Activated naive CD8-positive, alpha-beta T cell treated with anti-CD3 and anti-CD28 coated beads for 36 hours (primary cell): Measurements from ENCODE around the gene NCEH1. TPM values are rescaled to one million over a fixed set of nuclear protein-coding genes. Genes with fewer than 3 reads are reported as not detected.

Experiments used
- DNase-seq: peaks from one replicate; pipeline ENCODE4 v3.0.0; 2021
- H3K27ac Mint-ChIP-seq: one replicate; pipeline ENCODE4 v1.8.0; 2022; ENCODE audit warnings: mild to moderate bottlenecking, moderate library complexity, mixed read lengths
- H3K27me3 Mint-ChIP-seq: one replicate; pipeline ENCODE4 v1.8.0; 2022; ENCODE audit warnings: mild to moderate bottlenecking, mixed read lengths
- H3K36me3 Mint-ChIP-seq: one replicate; pipeline ENCODE4 v1.8.0; 2021; ENCODE audit warnings: mild to moderate bottlenecking, mixed read lengths
- H3K4me1 Mint-ChIP-seq: one replicate; pipeline ENCODE4 v1.8.0; 2021; ENCODE audit warnings: mixed read lengths
- H3K4me3 Mint-ChIP-seq: one replicate; pipeline ENCODE4 v1.8.0; 2022; ENCODE audit warnings: mild to moderate bottlenecking, moderate library complexity, mixed read lengths
- H3K9me3 Mint-ChIP-seq: one replicate; pipeline ENCODE4 v1.8.0; 2022; ENCODE audit warnings: mixed read lengths
- total RNA-seq, 2 experiments: library from RNA; stranded (reverse); gene quantifications; one replicate each; pipeline ENCODE4 v1.2.3, GENCODE V29; 2021

NCEH1 gene
- total RNA-seq, 2 experiments from 2014 or later: 6.4 to 6.7 TPM

DNA sequence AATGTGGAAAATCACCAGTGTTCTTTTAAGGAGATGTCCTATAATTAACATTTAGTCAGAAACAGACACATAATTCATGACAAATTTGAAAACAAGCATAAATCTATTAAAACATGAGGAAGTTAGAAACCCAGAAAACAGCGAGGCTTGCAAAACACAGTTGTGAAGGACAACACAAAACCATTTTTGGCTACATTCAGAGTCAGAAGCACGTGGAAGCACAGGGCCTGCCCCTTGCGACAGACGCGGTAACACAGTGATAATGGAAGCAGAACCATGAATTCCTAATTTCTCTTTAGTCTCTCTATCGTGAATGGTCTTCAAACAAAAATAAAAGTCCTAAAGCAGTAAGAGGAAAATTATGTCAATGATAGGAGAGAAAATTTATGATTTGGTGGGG, 12.2 kb downstream of the NCEH1 start:
- H3K4me3 Mint-ChIP-seq: no peak overlapping the region
- H3K27me3 Mint-ChIP-seq: no peaks in the 10 kb centered on the region
- H3K9me3 Mint-ChIP-seq: no peaks in the 10 kb centered on the region
- DNase-seq: no peak
- peaks cover 6% of the 10 kb centered on the region for H3K4me1 Mint-ChIP-seq
- H3K27ac Mint-ChIP-seq: no peak overlapping the region
- H3K36me3 Mint-ChIP-seq: peaks cover 2% of the 10 kb centered on the region

DNA sequence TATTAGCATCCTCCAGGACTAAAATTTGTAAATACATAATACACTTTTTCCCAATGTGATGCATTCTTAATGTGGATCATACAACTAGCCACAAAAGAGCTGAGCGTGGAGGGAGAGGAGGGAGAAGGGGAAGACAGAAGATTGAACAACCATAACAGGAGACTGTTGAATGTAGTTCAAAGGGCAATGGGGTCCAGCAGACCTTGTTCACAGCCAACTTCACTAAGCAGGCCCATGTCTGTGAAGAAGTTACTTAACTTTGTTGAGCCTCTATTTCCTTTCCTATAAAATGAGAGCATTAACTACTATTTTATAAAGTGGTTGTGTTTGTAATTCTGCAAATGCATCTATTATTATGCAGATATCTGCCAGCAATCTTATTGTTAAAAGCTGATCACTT, 13.3 kb downstream of the NCEH1 start:
- no peaks in the 10 kb centered on the region for H3K27me3 Mint-ChIP-seq
- DNase-seq: no peak
- peaks cover 2% of the 10 kb centered on the region for H3K36me3 Mint-ChIP-seq
- H3K27ac Mint-ChIP-seq: no peak overlapping the region
- H3K4me3 Mint-ChIP-seq: no peak overlapping the region
- peaks cover 11% of the 10 kb centered on the region for H3K4me1 Mint-ChIP-seq
- no peaks in the 10 kb centered on the region for H3K9me3 Mint-ChIP-seq

DNA sequence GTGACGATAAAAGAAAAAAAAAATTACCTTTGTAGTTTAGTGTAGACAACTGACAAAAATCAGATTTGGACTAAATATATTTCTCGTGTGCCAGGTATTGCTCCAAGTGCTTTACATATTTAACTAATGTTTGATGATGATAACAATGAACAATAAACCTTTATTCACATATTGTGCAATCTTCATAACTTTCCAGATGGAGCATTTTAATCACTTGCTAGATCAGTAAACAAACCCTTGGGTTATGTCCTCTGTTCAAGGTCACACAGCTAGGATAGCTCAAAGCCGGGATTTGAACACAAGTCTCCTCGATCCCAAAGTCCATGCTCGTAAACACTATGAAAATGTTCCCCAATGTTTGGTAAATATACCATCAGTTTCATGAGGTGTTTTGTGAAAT, 14.5 kb downstream of the NCEH1 start:
- no peaks in the 10 kb centered on the region for H3K27me3 Mint-ChIP-seq
- no peak overlapping the region for H3K4me3 Mint-ChIP-seq
- no peak for DNase-seq
- no peaks in the 10 kb centered on the region for H3K9me3 Mint-ChIP-seq
- H3K4me1 Mint-ChIP-seq: peaks cover 10% of the 10 kb centered on the region
- H3K36me3 Mint-ChIP-seq: no peaks in the 10 kb centered on the region
- H3K27ac Mint-ChIP-seq: no peak overlapping the region

DNA sequence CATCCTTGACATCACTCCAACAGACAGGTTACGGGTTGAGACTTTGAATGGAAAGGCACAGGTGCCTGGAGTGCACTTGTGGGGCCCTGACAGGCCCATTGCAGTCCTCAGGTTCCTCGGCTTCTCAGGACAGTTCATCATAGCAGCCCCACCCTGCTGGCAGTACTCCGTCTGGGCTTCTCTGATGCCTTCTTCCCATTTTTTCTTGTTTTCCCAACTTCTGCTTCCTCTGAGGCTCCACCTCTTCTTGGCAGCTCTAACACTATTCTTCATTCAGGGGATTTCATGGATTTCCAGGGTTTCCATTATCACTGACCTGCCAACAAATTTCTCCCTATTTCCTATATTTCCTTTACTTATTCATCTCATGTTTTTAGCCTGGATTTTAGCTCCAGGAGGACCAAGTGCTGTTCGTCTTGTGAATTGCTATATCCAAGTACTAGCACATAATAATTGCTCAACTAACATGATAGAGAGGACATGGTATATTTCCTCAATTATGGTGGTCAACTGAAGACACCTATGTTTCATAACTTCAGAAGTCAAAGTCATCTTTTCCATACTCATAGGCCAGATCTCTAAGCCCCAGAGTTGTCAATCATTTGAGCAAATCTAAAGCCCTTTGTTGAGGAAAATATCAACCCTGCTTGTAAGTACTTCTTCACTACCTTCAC, 16.2 kb downstream of the NCEH1 start:
- Mint-ChIP-seq H3K9me3 (no peaks in the 10 kb centered on the region), H3K27ac (no peak overlapping the region), H3K4me1 (peaks cover 10% of the 10 kb centered on the region), H3K27me3 (no peaks in the 10 kb centered on the region), H3K36me3 (no peaks in the 10 kb centered on the region), H3K4me3 (no peak overlapping the region)
- DNase-seq: no peak

DNA sequence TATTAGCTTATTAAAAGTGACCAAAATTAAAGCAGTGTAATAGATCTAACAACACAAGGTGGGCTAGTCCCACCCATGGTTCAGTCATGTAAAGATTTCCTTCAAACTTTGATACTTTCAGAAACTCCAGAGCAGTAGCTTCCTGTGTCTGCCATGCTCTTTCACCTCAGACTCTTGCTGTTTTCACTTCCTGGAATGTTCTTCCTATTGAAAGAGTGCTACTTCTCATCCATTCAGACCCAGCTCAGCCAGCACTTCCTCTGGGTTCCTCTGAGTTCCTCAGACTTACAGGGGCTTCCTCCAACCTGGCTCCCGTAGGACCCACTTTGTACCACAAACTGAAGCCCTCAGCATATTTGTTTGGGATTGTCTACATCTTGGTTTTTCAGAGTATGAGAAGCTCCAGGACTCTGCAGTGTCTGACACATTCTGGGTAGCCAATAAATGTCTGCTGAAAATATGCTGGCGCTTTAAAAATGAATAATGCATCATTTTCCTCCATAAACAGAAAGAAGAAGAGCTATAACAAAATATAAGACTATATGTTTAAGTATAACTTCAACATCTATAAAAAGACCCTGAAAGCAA, 18.0 kb downstream of the NCEH1 start:
- H3K27ac Mint-ChIP-seq: peak overlapping the region; percentile 79
- no peaks in the 10 kb centered on the region for H3K27me3 Mint-ChIP-seq
- no peak overlapping the region for H3K4me3 Mint-ChIP-seq
- DNase-seq: no peak
- H3K36me3 Mint-ChIP-seq: no peaks in the 10 kb centered on the region
- peaks cover 10% of the 10 kb centered on the region for H3K4me1 Mint-ChIP-seq
- H3K9me3 Mint-ChIP-seq: no peaks in the 10 kb centered on the region

DNA sequence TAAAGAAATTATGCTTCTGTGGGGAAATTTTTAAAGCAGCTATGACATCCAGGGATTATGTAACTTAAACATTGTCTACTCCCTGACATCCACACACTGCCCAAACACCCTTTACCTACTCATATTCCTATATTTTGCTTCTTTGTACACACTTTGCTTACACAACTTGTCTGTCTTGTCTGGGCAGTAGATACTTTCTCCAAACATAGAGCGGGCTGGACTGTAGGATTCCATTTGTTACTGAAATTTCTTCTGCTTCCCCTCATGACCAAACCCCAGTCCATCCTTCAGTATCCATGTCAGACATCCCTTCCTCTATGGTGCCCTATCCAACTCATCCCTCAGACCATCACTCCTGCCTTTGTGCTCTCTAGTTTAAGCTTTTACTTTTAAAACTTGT, 19.9 kb downstream of the NCEH1 start:
- Mint-ChIP-seq H3K4me1 (peaks cover 10% of the 10 kb centered on the region), H3K9me3 (no peaks in the 10 kb centered on the region), H3K36me3 (no peaks in the 10 kb centered on the region), H3K4me3 (no peak overlapping the region), H3K27ac (no peak overlapping the region), H3K27me3 (no peaks in the 10 kb centered on the region)
- no peak for DNase-seq

DNA sequence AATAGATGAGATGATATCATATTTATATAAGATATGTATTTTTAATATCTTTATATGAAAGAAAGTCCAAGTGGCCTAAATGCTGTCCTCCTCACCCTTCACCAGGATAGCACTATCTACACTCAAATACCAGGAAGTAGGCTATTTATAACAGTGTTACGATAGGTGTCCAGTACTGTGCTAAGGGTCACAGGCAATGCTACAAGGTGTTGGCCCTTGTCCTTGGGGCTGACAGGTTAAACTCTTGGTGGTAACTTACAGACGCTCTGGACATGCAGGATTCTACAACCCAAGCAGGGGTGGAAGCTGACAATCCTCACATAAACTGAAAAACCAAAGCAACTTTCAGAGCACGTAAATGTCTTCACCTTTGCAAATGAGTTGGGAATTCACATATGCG, 22.3 kb downstream of the NCEH1 start:
- Mint-ChIP-seq H3K27me3 (no peaks in the 10 kb centered on the region), H3K9me3 (no peaks in the 10 kb centered on the region), H3K36me3 (no peaks in the 10 kb centered on the region), H3K4me1 (peaks cover 10% of the 10 kb centered on the region), H3K4me3 (no peak overlapping the region), H3K27ac (no peak overlapping the region)
- no peak for DNase-seq

DNA sequence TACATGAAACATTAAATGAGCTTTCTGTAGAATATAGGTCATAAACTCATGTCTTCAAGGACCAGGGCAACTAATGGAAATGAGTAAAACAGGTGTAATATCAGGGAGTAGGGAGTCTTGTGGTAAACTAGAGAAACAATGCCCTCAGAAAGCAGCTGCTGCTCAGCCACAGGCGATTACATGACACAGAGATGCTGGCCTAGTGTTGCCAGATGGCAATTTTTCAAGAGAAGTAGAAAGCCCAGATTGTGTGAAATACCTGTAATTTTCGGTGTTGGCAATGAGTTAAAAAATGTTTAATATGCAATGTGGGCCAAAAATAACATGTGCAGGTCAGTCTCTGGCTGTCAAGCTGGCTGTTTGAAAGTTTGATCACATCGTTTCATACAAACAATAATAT, 23.4 kb downstream of the NCEH1 start:
- Mint-ChIP-seq H3K9me3 (no peaks in the 10 kb centered on the region), H3K4me1 (peaks cover 4% of the 10 kb centered on the region), H3K36me3 (no peaks in the 10 kb centered on the region), H3K27ac (no peak overlapping the region), H3K27me3 (no peaks in the 10 kb centered on the region), H3K4me3 (no peak overlapping the region)
- no peak for DNase-seq

DNA sequence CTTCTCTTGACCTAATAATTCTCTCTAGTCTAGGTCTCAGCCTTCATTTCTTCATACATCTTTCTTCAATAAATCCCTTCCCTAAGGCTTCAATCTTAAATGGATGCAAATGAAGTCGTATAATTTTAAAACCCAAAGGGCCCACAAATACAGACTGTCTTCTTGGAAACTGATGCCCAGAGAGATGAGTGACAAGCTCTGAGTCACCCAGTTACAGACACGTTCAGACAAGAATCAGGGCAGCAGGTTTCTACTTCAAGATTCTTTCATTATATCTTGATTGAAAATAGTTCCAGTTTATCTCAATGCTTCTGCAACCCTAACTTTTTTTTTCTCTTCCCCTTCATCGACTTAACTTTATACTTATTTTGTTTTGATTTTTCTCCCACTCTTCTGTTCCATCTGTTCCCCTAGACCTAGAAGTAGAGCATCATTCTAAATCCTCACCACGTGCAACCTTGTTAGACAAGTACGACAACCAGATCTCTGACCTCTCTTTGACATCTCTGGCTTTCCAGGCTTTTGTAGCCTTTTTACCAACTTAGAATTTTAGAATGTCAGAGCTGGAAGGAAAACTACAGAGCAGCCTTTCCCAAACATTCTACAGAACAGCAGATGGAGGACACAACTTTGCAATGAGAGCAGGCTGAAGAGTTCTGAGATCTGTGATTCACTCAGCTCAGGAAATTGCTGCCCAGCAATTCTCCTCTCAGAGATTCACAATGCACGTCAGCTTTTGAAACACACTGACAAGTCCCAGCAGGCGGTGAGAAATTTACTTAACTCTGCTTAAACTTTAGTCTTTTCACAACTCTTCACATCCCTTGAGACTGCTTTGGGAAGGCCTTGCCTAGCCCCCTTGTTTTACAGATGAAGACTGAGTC, 25.3 kb downstream of the NCEH1 start:
- Mint-ChIP-seq H3K9me3 (no peaks in the 10 kb centered on the region), H3K27ac (no peak overlapping the region), H3K4me1 (no peaks in the 10 kb centered on the region), H3K36me3 (no peaks in the 10 kb centered on the region), H3K4me3 (no peak overlapping the region), H3K27me3 (no peaks in the 10 kb centered on the region)
- DNase-seq: no peak

DNA sequence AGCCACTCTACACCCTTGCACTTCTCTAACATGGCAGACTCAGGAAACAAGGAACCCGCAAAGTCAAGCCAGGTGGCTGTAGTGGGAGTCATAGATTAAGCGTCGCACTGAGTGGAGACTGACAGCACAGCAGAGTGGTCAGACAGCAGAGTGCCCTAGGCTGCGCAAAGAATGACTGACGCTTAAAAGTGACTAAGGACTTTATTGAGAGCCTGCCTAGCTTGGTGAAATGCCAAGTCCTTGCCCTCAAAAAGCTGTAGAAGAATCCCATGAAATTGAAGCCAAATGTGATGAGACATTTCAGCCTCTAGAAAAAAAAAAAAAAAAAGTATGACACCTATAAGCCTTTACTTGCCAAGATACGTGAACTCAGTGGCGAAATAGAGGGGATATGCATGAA, 30.2 kb downstream of the NCEH1 start:
- Mint-ChIP-seq H3K27ac (no peak overlapping the region), H3K4me1 (peaks cover 3% of the 10 kb centered on the region)

DNA sequence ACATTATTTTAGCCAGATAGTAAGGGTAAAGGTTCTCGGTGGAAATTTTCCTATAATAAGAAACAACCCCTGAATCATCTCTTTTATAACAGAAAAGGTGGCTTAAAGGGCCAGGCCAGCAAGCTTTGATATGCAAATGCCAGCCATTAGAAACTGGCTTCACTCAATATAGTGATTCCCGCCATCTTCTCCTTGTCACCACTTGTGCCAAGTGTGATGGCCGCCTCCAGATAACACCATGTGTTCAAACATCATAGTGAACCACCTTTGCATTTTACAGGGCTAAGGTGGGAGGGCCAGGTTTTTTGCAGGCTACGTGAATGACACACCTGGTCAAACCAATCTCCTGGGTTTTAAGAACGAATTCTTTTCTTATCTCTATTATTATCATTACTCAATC, 31.3 kb downstream of the NCEH1 start:
- no peak overlapping the region for H3K27ac Mint-ChIP-seq
- H3K36me3 Mint-ChIP-seq: peaks cover 4% of the 10 kb centered on the region
- DNase-seq: no peak
- peaks cover 3% of the 10 kb centered on the region for H3K4me1 Mint-ChIP-seq
- peaks cover 2% of the 10 kb centered on the region for H3K9me3 Mint-ChIP-seq
- H3K4me3 Mint-ChIP-seq: no peak overlapping the region
- no peaks in the 10 kb centered on the region for H3K27me3 Mint-ChIP-seq

More for the DNA sequence above, 30.2 kb downstream of the NCEH1 start:
- DNase-seq: no peak
- no peak overlapping the region for H3K4me3 Mint-ChIP-seq
- H3K27me3 Mint-ChIP-seq: no peaks in the 10 kb centered on the region
- peaks cover 4% of the 10 kb centered on the region for H3K36me3 Mint-ChIP-seq
- H3K9me3 Mint-ChIP-seq: peaks cover 2% of the 10 kb centered on the region

DNA sequence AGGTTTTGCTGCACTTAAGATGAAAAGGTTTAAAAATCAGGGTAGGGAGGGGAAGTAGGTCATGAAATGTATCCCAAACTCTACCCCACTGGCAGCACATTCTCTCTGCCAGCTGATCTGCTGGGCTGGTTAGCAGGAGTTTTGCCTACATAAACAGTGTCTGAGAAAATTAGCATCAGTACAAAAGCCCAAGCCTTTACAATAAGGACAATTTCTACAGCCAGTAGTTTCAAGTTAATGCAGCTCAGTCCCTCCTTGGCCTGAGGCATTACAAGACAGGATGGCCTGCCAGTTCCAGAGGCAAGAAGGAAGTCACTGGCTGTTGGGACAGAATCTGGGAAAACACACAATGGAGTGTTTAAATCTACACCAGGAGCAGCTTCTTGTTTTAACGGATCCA, 32.8 kb downstream of the NCEH1 start:
- Mint-ChIP-seq H3K4me1 (peaks cover 3% of the 10 kb centered on the region), H3K27me3 (no peaks in the 10 kb centered on the region), H3K4me3 (no peak overlapping the region), H3K27ac (no peak overlapping the region), H3K36me3 (peaks cover 4% of the 10 kb centered on the region), H3K9me3 (peaks cover 2% of the 10 kb centered on the region)
- DNase-seq: no peak

DNA sequence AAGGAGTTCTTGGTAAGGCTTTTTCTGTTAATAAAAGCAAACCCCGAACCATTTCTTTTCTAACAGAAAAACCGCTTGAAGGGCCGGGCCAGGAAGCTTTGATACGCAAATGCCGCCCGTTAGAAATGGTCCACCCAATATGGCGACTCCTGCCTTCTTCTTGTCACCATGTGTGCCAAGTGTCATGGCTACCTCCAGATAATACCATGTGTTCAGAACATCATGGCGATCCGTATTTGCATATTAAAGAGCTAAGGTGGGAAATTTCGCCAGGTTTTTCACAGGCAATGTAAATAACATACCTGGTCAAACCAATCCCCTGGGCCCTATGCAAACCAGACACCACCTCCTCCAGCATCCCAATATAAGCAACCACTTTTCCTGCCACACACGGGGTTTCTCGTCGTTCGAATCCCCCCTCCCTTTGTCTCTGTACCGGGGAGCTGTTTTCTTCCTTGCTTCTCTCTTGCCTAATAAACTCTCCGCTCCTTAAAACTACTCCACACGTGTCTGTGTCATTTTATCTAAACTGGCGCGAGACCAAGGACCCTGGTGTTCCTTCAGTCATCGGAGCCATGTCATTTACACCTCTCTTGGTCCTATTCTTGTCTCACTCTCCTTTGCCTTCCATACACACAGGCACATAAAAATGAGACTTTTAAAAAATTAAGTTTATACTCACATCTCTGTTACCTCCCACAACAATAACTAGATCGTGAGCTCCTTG, 34.5 kb downstream of the NCEH1 start:
- H3K36me3 Mint-ChIP-seq: peaks cover 4% of the 10 kb centered on the region
- peaks cover 2% of the 10 kb centered on the region for H3K9me3 Mint-ChIP-seq
- no peak overlapping the region for H3K4me3 Mint-ChIP-seq
- H3K27me3 Mint-ChIP-seq: no peaks in the 10 kb centered on the region
- no peak for DNase-seq
- peaks cover 3% of the 10 kb centered on the region for H3K4me1 Mint-ChIP-seq
- no peak overlapping the region for H3K27ac Mint-ChIP-seq

DNA sequence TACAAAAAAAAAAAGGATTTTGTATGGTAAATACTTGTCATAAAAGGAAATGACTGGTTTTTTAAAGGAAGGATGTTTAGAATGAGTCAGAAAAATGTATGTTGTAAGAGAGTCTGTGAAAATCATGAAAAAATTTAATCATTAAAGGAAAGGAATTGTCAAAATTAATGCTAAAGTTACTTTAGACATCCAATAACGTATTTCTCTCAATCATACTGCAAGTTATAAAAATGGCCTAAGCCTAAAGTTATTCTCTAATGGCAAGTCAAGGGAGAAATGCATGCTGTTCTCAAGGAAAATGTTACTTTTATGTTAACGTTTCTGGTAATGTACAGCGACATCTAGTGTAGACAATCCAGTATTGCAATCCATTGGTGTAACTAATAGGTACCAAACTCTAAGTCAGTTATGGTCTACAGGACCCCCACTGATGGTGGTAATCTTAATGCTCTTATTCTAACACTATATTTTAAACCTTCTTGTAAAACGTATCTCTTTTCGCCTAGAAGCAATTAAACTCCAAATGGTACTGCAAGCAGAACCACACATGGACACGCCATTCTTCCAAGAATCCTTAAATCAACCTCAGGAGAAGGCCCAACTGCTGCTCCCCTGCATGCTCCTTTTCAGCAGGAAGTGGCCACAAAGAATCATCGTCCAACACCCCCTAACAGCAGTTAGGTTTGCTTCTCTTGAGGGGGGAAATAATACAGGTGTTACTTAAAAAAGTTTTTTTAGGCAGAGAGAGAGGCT, 35.2 kb downstream of the NCEH1 start:
- Mint-ChIP-seq H3K9me3 (peaks cover 2% of the 10 kb centered on the region), H3K4me3 (no peak overlapping the region), H3K4me1 (peaks cover 3% of the 10 kb centered on the region), H3K36me3 (peaks cover 4% of the 10 kb centered on the region), H3K27ac (no peak overlapping the region), H3K27me3 (no peaks in the 10 kb centered on the region)
- no peak for DNase-seq
